SU-DHL-6 (cell line): ENCODE data around the gene COG7.

Experiments
- H2AFZ ChIP-seq: fragments of 200-600 bp; sonication (generic); 2 replicates; pipeline ENCODE4 v1.6.1; 2014; ENCODE audit warnings: low read depth, mild to moderate bottlenecking, moderate library complexity, mixed read lengths, antibody characterized with exemption, low read length; ENCODE audit not compliant: severe bottlenecking
- H3F3A ChIP-seq: fragments of 200-600 bp; shearing (Covaris generic); 2 replicates; pipeline ENCODE4 v1.6.0; 2016; ENCODE audit warnings: antibody characterized with exemption, mild to moderate bottlenecking; ENCODE audit not compliant: insufficient read depth
- H3K27ac ChIP-seq: fragments of 200-600 bp; sonication (generic); 2 replicates; pipeline ENCODE4 v1.5.1; 2016; ENCODE audit warnings: low read depth, mild to moderate bottlenecking, low read length, moderate library complexity, mixed read lengths
- H3K27me3 ChIP-seq: fragments of 200-600 bp; sonication (generic), shearing (Covaris generic); 2 replicates; pipeline ENCODE4 v1.6.0; 2014; ENCODE audit warnings: mild to moderate bottlenecking, low read length
- H3K36me3 ChIP-seq: fragments of 200-600 bp; sonication (generic); 2 replicates; pipeline ENCODE4 v1.6.1; 2014; ENCODE audit warnings: mild to moderate bottlenecking, low read length, mixed read lengths
- H3K4me2 ChIP-seq: fragments of 300-600, 200-600 bp; shearing (Covaris generic), sonication (generic); 2 replicates; pipeline ENCODE4 v1.6.0; 2014; ENCODE audit warnings: low read length, low read depth, mild to moderate bottlenecking; ENCODE audit not compliant: poor library complexity, severe bottlenecking
- H3K4me3 ChIP-seq: fragments of 200-600 bp; sonication (generic); 2 replicates; pipeline ENCODE4 v1.5.1; 2014; ENCODE audit warnings: antibody characterized with exemption, low read length, mild to moderate bottlenecking, mixed read lengths; ENCODE audit not compliant: insufficient read depth, poor library complexity, severe bottlenecking
- H3K79me2 ChIP-seq: fragments of 200-600 bp; sonication (generic); 2 replicates; pipeline ENCODE4 v1.6.1; 2014; ENCODE audit warnings: mild to moderate bottlenecking, low read length, moderate library complexity; ENCODE audit not compliant: insufficient read depth
- H3K9ac ChIP-seq: fragments of 200-600 bp; sonication (generic); 2 replicates; pipeline ENCODE4 v1.7.0; 2014; ENCODE audit warnings: mild to moderate bottlenecking, low read length
- H3K9me2 ChIP-seq: fragments of 200-600 bp; sonication (generic); replicated peaks from 2 replicates; pipeline ENCODE4 v1.6.1; 2014; ENCODE audit warnings: low read length; ENCODE audit not compliant: insufficient read depth
- H3K9me3 ChIP-seq: fragments of 200-600 bp; sonication (generic); 2 replicates; pipeline ENCODE4 v1.6.1; 2014; ENCODE audit warnings: low read length, mixed read lengths; ENCODE audit not compliant: insufficient read depth
- H4K20me1 ChIP-seq: fragments of 200-600 bp; sonication (generic); 2 replicates; pipeline ENCODE4 v1.6.1; 2014; ENCODE audit warnings: low read depth, mild to moderate bottlenecking, antibody characterized with exemption, low read length, moderate library complexity, mixed read lengths
- EZH2phosphoT487 ChIP-seq: fragments of 200-600 bp; sonication (generic), shearing (Covaris generic); conservative IDR thresholded peaks from 2 replicates; pipeline ENCODE4 v1.6.1; 2018; ENCODE audit warnings: mild to moderate bottlenecking, antibody characterized with exemption, low read length, moderate library complexity, mixed read lengths
- TF ChIP-seq, protein P1 (sequence below): fragments of 200-600 bp; sonication (generic); IDR thresholded peaks from one replicate; pipeline ENCODE4 v1.5.1; 2017; ENCODE audit warnings: antibody characterized with exemption, mild to moderate bottlenecking, low read length, moderate library complexity; ENCODE audit not compliant: insufficient read depth, poor library complexity, severe bottlenecking

Gene COG7

DNA sequence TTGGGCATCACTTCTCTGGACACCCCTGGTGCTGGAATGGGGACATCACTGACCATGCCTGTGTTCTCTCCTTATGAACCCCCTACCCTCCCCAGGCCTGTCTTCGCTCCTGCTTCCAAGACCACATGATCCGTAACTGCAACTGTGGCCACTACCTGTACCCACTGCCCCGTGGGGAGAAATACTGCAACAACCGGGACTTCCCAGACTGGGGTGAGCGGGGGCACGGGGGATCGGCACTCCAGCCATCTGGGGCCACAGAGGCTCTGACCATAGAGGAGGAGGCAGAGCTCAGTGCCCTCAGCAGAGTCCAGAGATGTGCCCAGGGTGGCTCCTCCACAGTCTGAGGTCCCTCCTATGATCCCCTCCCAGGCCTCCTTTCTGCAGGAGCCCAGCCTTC is 77.3 kb downstream of the COG7 start:
- no peak overlapping the region for H3K4me2 ChIP-seq
- no peak overlapping the region for H2AFZ ChIP-seq
- TF ChIP-seq, protein P1, sequence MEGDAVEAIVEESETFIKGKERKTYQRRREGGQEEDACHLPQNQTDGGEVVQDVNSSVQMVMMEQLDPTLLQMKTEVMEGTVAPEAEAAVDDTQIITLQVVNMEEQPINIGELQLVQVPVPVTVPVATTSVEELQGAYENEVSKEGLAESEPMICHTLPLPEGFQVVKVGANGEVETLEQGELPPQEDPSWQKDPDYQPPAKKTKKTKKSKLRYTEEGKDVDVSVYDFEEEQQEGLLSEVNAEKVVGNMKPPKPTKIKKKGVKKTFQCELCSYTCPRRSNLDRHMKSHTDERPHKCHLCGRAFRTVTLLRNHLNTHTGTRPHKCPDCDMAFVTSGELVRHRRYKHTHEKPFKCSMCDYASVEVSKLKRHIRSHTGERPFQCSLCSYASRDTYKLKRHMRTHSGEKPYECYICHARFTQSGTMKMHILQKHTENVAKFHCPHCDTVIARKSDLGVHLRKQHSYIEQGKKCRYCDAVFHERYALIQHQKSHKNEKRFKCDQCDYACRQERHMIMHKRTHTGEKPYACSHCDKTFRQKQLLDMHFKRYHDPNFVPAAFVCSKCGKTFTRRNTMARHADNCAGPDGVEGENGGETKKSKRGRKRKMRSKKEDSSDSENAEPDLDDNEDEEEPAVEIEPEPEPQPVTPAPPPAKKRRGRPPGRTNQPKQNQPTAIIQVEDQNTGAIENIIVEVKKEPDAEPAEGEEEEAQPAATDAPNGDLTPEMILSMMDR: no peak
- no peak for TF ChIP-seq EZH2phosphoT487
- no peaks in the 10 kb centered on the region for H3K9me2 ChIP-seq
- H3K79me2 ChIP-seq: no peaks in the 10 kb centered on the region
- no peak overlapping the region for H3K4me3 ChIP-seq
- no peaks in the 10 kb centered on the region for H3K9me3 ChIP-seq
- H4K20me1 ChIP-seq: no peaks in the 10 kb centered on the region
- no peaks in the 10 kb centered on the region for H3F3A ChIP-seq
- no peak overlapping the region for H3K9ac ChIP-seq
- H3K27me3 ChIP-seq: no peaks in the 10 kb centered on the region
- H3K36me3 ChIP-seq: no peaks in the 10 kb centered on the region
- no peak overlapping the region for H3K27ac ChIP-seq

DNA sequence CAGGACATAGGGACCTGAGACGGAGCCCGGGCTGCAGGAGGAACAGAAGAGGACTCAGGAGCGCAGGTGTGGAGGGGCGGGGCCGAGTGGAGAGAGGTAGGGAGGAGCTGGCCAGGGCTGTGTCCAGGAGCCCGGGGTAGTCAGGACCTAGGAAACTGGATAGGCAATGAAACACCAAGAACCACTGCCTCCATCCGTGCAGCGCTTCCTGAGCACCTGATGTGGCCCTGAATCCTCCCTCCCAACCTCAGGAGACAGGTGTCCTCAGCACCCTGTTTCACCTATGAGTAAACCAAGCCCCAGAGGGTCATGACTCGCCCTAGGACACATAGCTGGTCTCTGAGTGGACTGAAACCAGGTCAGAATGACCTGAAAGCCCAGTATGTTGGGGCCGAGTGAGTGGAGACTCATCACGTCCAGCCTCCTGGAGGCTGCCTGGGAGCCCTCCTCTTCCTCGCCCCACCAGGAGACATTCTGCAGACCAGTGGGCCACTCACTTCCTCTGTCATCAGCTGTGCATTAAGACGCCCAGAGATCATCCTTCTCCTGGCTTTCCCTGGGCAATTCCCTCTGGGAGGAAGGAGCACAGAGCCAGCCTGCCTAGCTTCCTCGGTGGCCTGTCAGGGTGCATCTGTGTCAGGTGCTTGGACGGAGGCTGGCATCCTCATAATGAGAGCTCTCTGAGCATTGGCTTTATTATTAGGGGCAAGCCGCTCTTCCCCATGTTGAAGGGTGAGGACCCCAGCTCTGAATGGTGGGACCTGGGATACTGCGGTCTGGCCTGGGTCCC is 78.1 kb downstream of the COG7 start:
- no peaks in the 10 kb centered on the region for H3K79me2 ChIP-seq
- no peak overlapping the region for H2AFZ ChIP-seq
- H3K27ac ChIP-seq: no peak overlapping the region
- no peaks in the 10 kb centered on the region for H3F3A ChIP-seq
- no peak overlapping the region for H3K4me3 ChIP-seq
- no peak overlapping the region for H3K9ac ChIP-seq
- H4K20me1 ChIP-seq: no peaks in the 10 kb centered on the region
- TF ChIP-seq EZH2phosphoT487: no peak
- TF ChIP-seq, protein P1: no peak
- no peaks in the 10 kb centered on the region for H3K27me3 ChIP-seq
- no peaks in the 10 kb centered on the region for H3K36me3 ChIP-seq
- H3K9me2 ChIP-seq: no peaks in the 10 kb centered on the region
- no peak overlapping the region for H3K4me2 ChIP-seq
- H3K9me3 ChIP-seq: no peaks in the 10 kb centered on the region

DNA sequence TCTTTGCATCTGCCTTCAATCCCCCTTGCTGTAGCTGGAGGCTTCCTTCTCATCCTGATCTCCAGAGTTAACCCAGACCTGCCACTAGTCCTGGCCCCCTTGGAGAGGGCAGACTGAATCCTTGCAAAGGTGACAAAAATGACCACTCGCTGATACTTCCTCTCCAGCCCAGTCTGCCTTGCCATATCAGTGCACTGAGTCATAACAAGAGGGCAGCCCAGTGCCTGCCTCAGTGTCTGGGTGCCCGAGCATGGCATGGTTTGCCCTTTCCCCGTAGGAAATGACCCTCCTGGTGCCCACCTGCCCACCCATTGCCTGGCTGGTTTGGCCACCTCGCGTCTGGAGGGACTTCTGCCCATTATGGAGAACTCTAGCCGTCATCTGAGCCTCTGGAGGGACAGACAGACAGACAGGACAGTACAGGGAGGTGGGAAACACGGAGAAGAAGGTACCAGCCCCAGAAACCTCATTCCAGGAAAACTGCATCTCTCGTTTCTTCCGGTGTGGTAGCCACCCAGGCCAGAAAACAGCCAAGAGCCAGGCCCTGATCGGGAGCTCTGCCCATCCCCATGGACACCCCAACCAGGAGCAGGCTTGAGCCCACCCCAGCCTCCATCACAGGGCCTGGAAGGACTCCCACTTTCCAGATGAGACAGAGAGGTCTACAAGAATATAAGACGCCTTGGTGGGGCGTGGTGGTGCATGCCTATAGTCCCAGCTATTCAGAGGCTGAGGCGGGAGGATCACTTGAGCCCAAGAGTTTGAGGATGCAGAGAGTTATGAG is 79.4 kb downstream of the COG7 start:
- no peak overlapping the region for H2AFZ ChIP-seq
- no peak for TF ChIP-seq EZH2phosphoT487
- TF ChIP-seq, protein P1: no peak

More for the DNA sequence above, 79.4 kb downstream of the COG7 start:
- H3K4me2 ChIP-seq: no peak overlapping the region
- peaks cover 2% of the 10 kb centered on the region; the same call in 1 of the 2 replicates for H3F3A ChIP-seq
- no peaks in the 10 kb centered on the region for H3K79me2 ChIP-seq
- H3K9me2 ChIP-seq: no peaks in the 10 kb centered on the region
- no peak overlapping the region for H3K4me3 ChIP-seq
- no peaks in the 10 kb centered on the region for H3K36me3 ChIP-seq
- no peaks in the 10 kb centered on the region for H4K20me1 ChIP-seq
- no peaks in the 10 kb centered on the region for H3K27me3 ChIP-seq
- no peak overlapping the region for H3K9ac ChIP-seq
- H3K27ac ChIP-seq: no peak overlapping the region
- H3K9me3 ChIP-seq: no peaks in the 10 kb centered on the region
